Right lung (tissue), 5 donors: Measurements from ENCODE around the gene RMC1. TPM values are rescaled to one million over a fixed set of nuclear protein-coding genes. Genes with fewer than 3 reads are reported as not detected.

Experiments used
- DNase-seq, 2 donors: peaks; one replicate each; pipeline ENCODE4 v3.0.0-alpha.2; 2013
- polyA plus RNA-seq, 5 donors: library from polyadenylated mRNA; unstranded; fragments of 120-200 nt; gene quantifications; one replicate each; pipeline versions ENCODE4 v1.2.1 to v1.2.3, GENCODE V29; 2013; ENCODE audit warnings: inconsistent platforms in 1 of 5, low replicate concordance in 1 of 5; ENCODE audit not compliant: insufficient read length in 5 of 5, insufficient read depth in 1 of 5

RMC1 gene
- polyA plus RNA-seq, 5 donors, result 23.3 to 28.6 (median 24.6) TPM

DNA sequence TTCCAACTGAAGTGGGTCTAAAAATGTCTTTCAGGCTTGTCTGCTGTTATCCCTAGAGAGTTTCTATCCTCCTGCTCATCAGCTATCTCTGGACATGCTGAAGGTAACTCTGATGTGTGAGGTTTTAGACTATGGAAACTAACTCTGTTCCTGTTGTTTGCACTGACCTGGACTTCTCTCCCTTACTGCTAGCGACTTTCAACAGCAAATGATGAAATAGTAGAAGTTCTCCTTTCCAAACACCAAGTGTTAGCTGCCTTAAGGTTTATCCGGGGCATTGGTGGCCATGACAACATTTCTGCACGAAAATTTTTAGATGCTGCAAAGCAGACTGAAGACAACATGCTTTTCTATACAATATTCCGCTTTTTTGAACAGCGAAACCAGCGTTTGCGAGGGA lies 26.9 kb downstream of the RMC1 start:
- DNase-seq, result no peak

DNA sequence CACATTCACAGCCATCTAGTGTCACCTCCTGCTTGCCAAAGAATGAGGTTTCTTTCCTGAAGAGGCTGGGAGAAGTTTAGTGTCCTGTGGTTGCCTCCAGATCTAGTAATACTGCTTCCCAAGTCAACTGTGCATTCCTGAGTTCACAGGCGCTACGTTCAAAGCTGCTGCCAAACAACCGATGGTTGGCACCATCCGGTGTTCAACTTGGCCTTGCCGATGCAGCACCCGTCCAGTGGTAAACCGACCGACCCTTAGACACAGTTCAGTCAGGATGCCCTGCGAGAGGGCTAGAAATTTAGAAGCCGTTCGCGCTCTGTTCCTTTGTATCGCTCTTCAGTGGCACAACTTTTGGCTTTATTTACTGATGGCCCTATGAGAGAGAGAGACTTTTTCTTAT lies 28.6 kb downstream of the RMC1 start:
- no peak for DNase-seq

DNA sequence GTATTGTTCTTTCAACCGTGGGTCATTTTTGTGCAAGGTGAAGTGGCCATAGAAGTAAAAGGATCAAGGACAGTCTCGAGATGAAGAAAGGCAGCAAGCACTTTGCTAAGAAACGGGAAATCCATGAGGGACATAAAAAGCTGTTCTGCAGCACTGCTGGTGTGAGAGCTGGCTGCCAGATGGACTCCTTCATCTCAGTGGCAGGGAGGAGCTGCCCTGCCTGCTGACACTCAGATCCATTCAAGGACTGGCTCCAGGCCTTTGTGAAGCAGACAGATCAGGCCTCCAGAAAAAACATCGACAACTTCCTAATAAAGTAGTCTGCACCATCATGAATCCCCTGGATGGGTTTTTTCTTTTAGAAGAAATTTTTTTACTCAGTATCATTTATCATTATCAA lies 29.5 kb downstream of the RMC1 start:
- no peak for DNase-seq

DNA sequence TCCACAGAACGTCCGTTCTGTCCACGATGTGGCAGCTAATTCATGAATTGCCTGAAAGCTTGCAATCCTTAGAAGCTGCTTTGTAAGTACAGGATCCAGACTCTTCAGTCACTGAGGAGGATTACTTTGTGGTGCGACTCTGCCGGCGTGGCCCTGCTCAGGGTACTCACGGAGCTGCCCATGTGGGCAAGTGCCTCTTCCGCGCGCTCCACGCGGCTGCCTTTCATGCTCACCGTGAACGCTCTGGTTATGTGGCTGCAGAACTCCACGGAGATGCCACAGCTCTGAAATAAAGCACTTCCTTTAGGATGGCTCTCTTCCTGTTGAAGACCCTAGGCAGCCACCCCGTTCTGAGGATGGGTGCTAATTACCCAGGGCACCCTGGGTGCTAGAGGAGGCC lies 31.0 kb downstream of the RMC1 start:
- no peak for DNase-seq

DNA sequence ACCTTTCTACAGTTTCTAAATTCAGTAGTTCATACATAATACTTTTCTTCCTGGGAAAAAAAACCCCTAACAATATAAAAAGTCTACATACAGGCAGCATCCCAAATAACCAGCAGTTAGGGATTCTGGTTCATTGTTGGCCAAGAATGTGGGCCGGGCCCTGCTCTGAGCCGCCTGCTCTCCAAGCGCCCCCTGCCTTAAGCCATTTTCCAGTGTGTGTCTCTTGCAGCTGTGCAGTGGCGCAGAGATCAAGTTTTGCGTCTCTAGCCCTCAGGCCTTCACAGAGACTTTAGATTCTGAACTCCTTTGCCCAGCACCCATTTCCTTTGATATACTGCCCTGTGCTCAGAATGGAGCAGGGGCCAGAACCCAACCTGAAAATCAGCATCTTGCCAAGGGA lies 32.9 kb downstream of the RMC1 start:
- DNase-seq, result no peak

DNA sequence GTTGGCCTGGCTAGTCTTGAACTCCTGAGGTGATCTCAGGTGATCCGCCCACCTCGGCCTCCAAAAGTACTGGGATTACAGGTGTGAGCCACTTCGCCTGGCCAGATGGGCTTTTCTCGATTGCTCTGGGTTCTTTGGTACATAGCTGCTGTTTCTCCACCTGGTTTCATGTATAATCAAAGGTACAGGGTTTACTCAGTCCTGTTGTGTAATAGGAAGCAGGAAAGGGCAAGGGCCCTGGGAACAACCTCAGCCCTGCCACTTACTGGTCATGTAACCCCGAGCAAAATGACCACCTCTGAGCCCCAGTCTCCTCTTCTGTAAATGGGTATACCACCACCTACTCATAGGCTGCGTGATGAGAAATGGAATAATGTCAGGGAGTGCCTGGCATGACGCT lies 34.0 kb downstream of the RMC1 start:
- DNase-seq, result no peak

DNA sequence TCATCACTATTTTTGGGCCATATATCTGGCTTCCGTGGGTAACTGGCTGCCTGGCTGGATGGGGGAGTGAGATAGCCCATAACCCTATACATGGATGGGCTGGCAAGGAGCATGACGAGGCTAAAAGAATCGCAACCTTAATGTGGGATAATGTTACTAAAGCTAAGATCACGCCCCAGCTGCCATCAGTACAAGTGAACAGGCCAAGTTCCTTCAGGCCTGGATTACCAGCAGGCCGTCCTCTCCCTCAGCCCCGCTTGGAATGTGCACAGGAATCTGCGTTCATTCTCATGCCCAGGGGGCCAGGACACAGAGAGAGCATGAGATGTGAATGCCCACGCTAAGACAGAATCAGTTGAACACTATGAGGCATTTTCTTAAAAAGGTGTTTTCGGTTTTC lies 34.7 kb downstream of the RMC1 start:
- DNase-seq, result no peak

DNA sequence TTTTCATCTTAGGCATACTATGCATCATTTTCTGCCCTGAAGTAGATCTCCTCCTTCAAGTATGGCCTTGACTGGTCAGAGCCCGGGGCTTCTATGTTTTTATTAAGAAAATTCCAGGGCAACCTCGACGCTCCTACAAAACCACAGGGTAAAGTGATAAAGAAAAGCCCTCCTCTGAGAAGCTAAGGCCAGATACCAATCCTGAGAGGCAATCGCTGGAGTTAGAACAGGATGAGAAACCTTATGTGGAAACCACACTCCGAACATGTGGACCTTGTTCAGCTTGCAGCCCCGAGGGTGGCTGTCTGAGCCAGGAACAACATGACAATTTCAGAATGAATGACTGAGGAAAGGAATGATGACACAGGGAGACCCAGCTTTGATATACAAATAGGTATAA lies 35.6 kb downstream of the RMC1 start:
- DNase-seq, result no peak

DNA sequence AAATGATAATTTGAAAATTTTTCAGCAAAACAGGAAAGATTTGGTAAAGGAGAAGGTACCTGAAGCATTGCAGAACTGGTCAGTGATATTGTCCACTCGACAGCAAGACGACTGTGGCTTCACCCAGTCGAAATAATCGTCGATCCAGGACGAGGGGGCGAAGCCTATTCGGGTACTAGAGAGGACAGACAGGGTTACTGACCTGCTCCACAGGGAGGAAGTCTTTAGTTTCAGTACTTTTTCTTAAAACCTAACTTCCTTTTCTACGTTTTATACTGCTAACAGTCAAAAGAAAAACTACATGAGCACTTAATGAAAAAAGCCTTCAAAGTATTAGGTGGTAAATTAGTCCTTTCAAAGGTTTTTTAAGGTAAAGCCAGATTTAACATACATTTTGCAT lies 36.0 kb downstream of the RMC1 start:
- no peak for DNase-seq

DNA sequence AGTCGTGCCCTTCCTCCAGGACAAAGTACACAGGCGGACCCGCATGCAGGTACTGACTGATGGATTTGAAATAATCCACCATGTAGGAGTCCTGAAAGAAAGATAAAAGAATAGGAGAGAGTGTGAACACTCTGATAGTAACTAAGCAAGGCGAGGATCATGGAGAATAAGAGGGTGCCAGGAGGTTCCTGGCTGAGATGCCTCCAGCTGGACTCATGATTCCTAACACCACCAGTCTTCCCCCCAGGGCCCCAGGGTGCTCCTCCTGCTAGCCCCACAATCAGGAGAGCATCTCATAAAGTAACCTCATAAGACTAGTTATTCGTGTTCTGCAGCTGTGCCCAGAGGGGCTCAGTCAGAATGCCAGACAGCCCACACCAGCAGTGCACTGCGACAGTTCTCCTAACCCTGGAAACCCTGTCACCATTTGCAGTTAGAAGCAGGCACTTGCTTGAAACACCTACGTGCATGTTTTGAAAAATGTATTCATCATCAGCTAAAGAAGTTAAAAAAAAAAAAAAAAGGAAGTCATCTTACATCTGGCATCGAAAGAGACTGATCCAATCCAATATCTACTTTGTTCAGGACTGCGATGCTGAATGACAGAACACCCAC lies 36.7 kb downstream of the RMC1 start:
- no peak for DNase-seq

DNA sequence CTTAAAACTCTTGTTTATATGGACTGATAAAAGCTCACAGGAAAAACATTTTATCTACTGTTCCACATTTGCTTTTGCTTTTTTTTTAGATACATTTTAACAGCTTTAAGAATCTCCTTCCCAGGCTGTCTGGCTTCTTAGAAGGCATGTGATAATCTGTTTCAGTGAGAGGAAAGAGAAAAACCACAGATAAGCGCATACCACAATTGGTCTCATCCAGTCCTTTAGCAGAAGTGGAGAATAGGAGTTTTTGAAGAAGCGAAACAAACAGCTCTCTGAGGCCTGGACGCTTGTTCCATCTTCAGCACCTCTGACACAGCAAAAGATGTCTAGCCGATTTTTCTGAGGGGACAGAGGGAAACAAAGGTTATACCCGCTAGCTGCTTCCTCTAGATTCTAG lies 37.6 kb downstream of the RMC1 start:
- no peak for DNase-seq

DNA sequence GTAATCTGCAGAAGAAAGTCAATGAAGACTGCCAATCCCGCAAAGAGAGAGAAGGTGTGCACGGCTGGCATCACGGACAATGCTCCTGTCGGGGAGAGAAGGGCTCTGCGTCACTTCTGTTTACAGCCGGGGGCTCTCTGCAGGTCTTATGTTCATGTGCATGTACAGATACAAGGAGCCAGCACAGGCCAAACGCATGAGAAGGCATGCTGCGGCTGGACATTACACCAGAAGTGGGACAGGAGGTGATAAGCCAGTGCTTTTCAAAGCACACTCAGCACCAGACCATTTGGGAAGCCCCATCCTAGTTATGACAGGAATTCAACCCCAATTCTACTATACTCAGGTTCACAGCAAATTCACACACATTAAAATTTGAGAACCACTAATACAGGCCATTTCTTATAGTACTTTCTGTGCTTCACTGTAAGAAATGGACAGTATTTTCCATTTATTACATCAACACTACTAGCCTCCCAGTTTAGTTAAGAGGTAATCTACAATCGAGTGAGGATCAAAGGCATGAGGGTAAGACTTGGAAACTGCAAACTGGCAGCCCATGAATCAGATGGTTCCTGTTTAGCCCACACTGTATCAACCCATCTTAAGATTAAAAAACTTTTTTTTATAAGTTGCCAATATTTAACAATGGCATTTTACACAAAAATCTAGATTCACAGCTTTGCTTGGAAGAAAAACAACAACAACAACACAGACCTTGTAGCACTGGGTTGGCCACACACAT lies 38.2 kb downstream of the RMC1 start:
- DNase-seq, result no peak

DNA sequence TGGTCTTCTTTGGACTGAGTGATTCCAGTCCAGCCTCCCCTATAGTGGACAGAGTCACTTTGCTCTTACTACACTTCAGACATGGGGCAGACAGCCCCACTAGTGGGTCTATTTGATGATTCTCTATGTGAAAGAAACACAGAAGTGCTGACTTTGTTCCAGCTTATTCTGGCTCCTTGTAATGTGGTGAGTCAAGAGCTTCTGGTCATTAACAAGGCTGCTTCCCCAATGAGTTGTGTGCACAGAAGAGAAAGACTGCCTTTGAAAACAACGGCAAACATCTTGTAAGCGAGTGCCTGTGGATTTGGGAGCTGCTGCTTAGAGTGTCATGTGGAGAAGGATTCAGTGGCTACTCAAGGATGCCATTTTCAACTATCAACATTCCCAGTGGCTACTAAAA lies 39.1 kb downstream of the RMC1 start:
- DNase-seq, result no peak

DNA sequence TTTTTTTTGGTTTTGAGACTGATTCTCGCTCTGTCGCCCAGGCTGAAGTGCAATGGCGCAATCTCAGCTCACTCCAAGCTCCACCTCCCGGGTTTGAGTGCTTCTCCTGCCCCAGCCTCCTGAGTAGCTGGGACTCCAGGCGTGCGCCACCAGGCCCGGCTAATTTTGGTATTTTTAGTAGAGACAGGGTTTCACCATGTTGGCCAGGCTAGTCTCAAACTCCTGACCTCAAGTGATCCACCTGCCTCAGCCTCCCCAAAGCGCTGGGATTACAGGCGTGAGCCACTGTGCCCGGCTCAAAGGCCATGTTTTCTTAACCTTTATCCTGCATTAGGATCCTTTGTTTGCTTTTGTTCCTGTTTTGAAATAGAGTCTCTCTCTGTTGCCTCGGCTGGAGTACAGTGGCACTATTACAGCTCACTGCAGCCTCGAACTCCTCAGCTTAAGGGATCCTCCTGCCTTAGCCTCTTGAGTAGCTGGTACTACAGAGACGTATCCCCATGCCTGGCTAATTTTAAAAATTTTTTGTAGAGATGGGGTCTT lies 42.0 kb downstream of the RMC1 start:
- no peak for DNase-seq

DNA sequence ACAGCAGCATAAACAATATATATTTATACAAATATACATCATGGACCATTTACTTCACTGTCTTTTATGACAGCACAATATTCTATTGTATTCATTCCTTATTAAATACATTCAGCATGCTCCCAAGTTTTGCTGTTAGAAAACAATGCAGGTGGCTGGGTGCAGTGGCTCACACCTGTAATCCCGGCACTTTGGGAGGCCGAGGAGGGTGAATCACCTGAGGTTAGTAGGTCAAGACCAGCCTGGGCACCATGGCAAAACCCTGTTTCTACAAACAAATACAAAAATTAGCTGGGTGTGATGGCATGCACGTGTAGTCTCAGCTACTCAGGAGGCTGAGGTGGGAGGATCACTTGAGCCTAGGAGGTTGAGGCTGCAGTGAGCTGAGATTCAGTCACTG lies 44.0 kb downstream of the RMC1 start:
- DNase-seq, result no peak

DNA sequence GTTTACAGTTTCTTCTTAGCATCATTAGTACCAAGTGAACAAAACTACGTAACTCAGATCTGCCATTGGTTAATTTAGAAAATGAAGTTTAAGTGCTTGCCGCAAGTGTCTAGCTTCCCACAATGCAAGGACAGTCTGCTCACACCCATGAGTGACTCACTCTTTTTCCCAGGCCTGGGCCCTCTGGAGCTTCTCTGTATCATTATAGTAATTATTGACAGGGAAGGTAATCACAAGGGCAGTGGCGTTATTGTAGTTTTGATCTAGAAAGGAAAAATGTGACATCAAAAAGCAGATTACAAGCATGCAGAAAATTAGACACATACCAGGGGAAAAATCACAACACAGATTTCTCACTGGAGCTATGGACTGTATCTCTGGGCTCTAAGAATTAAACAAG lies 44.5 kb downstream of the RMC1 start:
- no peak for DNase-seq

DNA sequence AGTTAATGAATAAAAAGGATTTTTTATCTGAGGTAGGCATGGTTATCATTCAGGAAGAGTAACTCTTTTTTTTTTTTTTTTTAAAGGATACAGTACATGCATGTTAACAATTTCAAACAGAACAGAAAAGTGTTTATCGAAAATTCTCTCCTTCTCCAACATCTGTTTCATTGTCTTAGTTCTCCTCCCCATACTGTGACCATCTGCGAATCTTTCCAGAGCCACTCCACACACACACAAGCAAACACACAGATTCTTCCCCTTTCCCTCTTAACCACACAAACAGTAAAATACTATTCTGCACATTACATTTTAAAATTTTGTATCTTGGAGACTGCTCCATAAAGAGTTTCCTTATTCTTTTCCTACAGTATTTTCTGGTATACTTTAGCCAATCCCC lies 45.0 kb downstream of the RMC1 start:
- no peak for DNase-seq

DNA sequence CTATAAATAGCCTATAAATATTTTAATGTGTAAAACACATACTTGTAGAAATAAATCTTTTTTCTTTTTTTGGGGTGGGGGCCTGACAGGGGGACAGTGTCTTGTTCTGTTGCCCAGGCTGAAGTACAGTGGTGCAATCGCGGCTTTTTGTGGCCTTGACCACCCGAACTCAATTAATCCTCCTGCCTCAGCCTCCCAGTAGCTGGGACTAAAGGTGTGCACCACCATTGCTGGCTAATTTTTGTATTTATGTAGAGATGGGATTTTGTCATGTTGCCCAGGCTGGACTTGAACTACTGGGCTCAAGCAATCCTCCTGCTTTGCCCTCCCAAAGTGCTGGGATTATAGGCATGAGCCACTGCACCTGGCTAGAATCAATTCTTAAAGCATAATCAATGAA lies 45.4 kb downstream of the RMC1 start:
- DNase-seq, result no peak

DNA sequence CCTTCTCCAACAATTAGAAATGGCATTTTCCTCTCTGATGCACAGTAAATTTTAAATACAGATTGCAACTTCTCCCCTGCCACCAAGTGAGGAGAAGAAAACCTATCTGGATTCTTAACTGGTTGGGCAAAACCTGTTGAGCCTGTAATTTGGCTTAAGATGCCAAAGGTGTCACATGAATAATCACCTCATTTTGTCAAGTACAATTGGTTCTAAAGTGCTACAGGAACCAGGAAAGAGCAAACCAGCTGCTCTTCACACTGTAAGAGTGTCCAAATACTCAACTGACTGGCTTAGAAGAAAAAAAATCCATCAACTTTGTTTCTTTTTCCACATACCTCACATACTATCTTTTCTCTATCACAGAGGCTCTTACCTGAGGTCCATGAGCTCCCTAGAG lies 47.6 kb downstream of the RMC1 start:
- DNase-seq, result no peak

DNA sequence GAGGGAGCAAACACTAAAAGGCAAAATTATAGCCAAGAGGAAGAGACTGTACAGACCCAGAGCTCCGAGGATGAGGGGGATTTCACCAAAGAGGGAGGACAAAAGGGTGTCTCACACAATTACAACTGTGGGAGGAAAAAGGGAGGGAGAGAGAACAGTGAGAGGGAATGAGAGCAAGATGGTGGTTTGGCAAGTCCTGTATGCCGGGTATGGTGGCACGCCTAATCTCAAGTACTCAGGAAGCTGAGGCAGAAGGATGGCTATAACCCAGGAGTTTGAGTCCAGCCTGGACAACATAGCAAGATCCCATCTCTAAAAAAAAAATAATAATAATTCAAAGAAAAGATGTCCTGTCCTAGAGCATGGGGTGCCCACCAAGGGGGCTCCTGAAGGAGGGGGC lies 48.7 kb downstream of the RMC1 start:
- no peak for DNase-seq

DNA sequence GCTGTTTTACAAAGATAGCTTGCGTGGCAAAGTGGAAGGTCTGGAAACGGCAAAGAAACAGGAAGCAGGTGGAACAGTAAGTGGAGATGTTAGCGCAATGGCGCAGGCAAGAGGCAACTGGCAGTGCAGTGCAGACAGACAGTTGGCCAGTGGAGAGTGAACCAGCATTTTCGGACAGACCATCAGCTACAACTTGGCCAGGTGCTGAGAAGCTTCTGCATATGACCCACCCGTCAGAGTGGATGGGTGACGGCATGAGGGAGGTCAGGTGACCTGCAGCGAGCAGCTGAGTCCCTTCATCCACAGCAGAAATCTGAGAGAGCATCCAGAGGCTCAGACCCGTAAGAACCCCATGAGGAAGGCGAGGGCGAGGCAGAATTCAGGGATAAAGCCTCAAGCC lies 49.2 kb downstream of the RMC1 start:
- DNase-seq, result no peak

DNA sequence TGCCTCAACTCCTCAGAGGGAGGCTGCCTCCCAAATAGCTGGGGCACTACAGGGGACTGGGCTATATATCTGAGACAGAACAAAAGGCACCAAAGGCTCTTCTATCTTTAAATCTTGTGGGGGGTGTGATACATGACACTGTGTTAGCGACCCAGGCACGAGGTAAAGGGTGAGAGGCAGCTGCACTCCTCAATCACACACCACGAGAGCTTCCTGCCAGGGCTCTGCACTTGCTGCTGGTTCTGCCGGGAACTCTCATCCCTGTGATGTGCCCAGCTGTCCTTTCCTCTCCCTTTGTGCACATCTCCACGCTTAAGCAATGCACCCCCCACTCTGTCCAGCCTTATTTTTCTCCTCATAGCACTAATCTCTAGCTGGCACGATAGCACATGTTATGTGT lies 50.6 kb downstream of the RMC1 start:
- no peak for DNase-seq

DNA sequence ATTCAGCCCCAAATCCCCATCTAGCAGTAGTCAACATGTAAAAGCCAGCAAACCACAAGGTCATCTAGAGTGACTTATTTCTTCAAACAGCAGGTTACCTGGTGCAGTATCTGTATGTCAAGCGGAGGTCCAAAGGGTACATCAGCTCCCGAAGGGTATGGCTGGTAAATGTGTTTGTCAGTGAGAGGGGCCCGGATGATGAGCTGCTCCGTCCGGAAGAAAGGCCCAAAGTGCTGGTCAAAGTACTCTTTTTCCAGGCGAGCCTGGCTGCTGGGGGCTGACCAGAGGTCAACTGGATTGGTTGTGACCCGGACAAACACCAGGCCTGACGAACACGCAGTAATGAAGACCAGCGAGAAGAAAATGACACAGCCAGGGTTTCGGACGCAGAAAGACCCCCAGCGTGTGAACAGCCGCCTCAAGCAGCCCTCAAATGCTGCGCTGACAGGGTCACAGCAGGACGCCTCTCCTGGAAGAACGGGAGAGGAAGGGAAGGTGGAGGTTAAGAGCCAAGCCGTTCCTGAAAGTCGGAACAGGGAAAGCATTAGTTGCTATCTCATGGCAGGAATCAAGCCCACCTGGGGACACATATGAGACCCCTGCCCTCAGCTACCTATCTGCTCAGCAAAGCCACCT lies 53.0 kb downstream of the RMC1 start:
- DNase-seq, result no peak
